Measurements from ENCODE around the gene RASSF5. TPM values are rescaled to one million over a fixed set of nuclear protein-coding genes. Genes with fewer than 3 reads are reported as not detected.

Gene RASSF5
- total and polyA plus RNA-seq, 4 donors: 4.8 to 10.0 (median 5.5) TPM

DNA sequence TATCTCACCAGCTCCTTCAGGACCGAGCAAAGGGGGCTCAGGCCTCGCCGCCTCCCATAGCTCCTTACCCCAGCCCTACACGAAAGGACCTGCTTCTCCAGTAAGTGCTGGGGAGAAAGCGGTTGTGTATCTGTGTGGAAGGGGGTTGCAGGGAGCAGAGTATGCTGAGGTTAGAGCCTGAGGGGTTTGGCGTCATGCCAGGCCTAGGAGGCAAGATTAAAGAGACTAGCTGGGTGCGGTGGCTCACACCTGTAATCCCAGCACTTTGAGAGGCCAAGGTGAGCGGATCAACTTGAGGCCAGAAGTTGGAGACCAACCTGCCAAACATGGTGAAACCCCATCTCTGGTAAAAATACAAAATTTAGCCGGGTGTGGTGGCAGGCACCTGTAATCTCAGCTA lies 14.1 kb upstream of the RASSF5 start:
- Histone ChIP-seq H3K27ac (ENCODE audit: low read depth in 1 of 2, low read length in 2 of 2) (no peak overlapping the region), H3K9ac (ENCODE audit: low read depth in 1 of 2, low read length in 2 of 2) (no peak overlapping the region), H3K4me1 (ENCODE audit: control insufficient read depth in 4 of 4, insufficient read depth in 4 of 4, low read length in 3 of 4) (peaks cover 2 to 22% (median 7%) of the 10 kb centered on the region in 4 donors), H3K9me3 (ENCODE audit: control insufficient read depth in 4 of 4, low read length in 3 of 4) (no peaks in the 10 kb centered on the region), H3K4me3 (ENCODE audit: low read depth in 1 of 3, low read length in 3 of 3) (no peak overlapping the region), H3K27me3 (ENCODE audit: control insufficient read depth in 4 of 4, insufficient read depth in 4 of 4, low read length in 3 of 4) (no peaks in the 10 kb centered on the region), H3K36me3 (ENCODE audit: control insufficient read depth in 4 of 4, insufficient read depth in 3 of 4, low read depth in 1 of 4, low read length in 3 of 4) (no peaks in the 10 kb centered on the region)
- no peak for DNase-seq (ENCODE audit: low spot score)
- no peak for TF ChIP-seq YY1 (IDR thresholded peaks at IDR 0.05)
- TF ChIP-seq, protein P1, sequence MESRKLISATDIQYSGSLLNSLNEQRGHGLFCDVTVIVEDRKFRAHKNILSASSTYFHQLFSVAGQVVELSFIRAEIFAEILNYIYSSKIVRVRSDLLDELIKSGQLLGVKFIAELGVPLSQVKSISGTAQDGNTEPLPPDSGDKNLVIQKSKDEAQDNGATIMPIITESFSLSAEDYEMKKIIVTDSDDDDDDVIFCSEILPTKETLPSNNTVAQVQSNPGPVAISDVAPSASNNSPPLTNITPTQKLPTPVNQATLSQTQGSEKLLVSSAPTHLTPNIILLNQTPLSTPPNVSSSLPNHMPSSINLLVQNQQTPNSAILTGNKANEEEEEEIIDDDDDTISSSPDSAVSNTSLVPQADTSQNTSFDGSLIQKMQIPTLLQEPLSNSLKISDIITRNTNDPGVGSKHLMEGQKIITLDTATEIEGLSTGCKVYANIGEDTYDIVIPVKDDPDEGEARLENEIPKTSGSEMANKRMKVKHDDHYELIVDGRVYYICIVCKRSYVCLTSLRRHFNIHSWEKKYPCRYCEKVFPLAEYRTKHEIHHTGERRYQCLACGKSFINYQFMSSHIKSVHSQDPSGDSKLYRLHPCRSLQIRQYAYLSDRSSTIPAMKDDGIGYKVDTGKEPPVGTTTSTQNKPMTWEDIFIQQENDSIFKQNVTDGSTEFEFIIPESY (IDR thresholded peaks at IDR 0.05): no peak
- TF ChIP-seq SP1 (IDR thresholded peaks at IDR 0.05): no peak
- WGBS: 94% methylated on average over 9 of the region's 9 CpGs

DNA sequence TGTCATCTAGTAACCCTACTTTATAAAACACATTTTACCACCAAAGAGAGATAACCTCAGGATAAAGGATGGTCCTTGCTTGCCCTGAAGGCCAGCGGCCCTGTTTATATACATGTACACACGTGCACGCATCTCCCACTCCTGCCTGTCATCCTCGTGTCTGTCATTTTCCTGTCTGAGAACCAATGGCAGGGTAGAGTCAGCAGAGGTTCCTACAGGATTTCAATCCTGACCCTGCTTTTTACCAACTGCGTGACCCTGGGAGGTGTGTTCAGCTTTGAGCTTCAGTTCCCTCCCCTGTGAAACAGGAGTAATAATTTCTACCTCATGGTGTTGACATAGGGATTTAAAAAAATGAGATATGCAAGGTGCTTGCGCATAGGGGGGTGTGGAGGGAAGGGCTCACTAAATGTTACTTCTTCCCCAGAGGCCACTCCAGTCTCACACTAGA lies 12.3 kb upstream of the RASSF5 start:
- Histone ChIP-seq H3K27ac (ENCODE audit: low read depth in 1 of 2, low read length in 2 of 2) (no peak overlapping the region), H3K9ac (ENCODE audit: low read depth in 1 of 2, low read length in 2 of 2) (no peak overlapping the region), H3K9me3 (ENCODE audit: control insufficient read depth in 4 of 4, low read length in 3 of 4) (no peaks in the 10 kb centered on the region), H3K4me3 (ENCODE audit: low read depth in 1 of 3, low read length in 3 of 3) (no peak overlapping the region), H3K4me1 (ENCODE audit: control insufficient read depth in 4 of 4, insufficient read depth in 4 of 4, low read length in 3 of 4) (peaks cover 1 to 22% (median 5%) of the 10 kb centered on the region in 4 donors), H3K36me3 (ENCODE audit: control insufficient read depth in 4 of 4, insufficient read depth in 3 of 4, low read depth in 1 of 4, low read length in 3 of 4) (no peaks in the 10 kb centered on the region), H3K27me3 (ENCODE audit: control insufficient read depth in 4 of 4, insufficient read depth in 4 of 4, low read length in 3 of 4) (no peaks in the 10 kb centered on the region)
- DNase-seq (ENCODE audit: low spot score): no peak
- TF ChIP-seq YY1 (IDR thresholded peaks at IDR 0.05) (no peak), GABPA (IDR thresholded peaks at IDR 0.05 in 1 of 2, conservative IDR thresholded peaks at IDR 0.05 in 1 of 2) (no peak), RXRA (IDR thresholded peaks at IDR 0.05) (no peak), RAD21 (IDR thresholded peaks at IDR 0.05) (no peak), FOXA2 (IDR thresholded peaks at IDR 0.05) (no peak)
- TF ChIP-seq, protein P2, sequence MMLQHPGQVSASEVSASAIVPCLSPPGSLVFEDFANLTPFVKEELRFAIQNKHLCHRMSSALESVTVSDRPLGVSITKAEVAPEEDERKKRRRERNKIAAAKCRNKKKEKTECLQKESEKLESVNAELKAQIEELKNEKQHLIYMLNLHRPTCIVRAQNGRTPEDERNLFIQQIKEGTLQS (IDR thresholded peaks at IDR 0.05): no peak
- TF ChIP-seq, protein P3, sequence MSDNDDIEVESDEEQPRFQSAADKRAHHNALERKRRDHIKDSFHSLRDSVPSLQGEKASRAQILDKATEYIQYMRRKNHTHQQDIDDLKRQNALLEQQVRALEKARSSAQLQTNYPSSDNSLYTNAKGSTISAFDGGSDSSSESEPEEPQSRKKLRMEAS (IDR thresholded peaks at IDR 0.05): no peak
- WGBS: 81% methylated on average over 6 of the region's 6 CpGs

DNA sequence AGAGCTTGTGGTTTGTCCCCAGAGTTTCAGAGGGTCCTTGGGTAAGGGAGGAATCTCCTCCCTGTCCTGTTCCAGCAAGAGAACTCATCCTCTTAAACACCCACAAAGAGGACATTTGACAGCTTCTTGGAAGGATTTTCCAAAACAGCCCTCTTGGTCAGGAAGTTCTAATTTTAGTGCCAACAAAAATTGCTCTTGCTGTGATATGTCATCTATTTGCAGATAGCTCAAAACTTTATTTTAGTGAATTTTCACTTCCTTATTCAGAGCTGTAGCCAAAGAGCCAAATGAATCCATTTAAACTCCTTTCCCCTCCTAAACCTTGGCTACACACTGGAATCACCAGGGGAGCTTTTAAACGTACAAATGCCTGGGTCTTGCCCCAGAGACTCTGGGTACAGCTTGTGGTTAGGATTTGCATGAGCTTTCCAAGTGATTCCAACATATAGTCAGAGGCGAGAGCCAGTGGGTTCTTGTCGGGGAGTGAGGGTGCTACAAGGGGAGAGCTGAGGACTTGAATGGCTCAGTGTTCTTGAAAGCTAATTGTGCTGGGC lies 11.8 kb upstream of the RASSF5 start:
- no peaks in the 10 kb centered on the region for H3K36me3 ChIP-seq (ENCODE audit: control insufficient read depth in 4 of 4, insufficient read depth in 3 of 4, low read depth in 1 of 4, low read length in 3 of 4)
- H3K4me1 ChIP-seq (ENCODE audit: control insufficient read depth in 4 of 4, insufficient read depth in 4 of 4, low read length in 3 of 4): peaks cover 0 to 17% (median 3%) of the 10 kb centered on the region in 4 donors
- 76% methylated on average over 3 of the region's 3 CpGs for WGBS
- DNase-seq (ENCODE audit: low spot score): no peak
- no peaks in the 10 kb centered on the region for H3K27me3 ChIP-seq (ENCODE audit: control insufficient read depth in 4 of 4, insufficient read depth in 4 of 4, low read length in 3 of 4)
- no peak overlapping the region for H3K9ac ChIP-seq (ENCODE audit: low read depth in 1 of 2, low read length in 2 of 2)
- H3K27ac ChIP-seq (ENCODE audit: low read depth in 1 of 2, low read length in 2 of 2): no peak overlapping the region
- no peak for TF ChIP-seq HNF4A (conservative IDR thresholded peaks at IDR 0.05)
- TF ChIP-seq HNF4G (IDR thresholded peaks at IDR 0.05): no peak
- no peak for TF ChIP-seq JUND (IDR thresholded peaks at IDR 0.05)
- TF ChIP-seq, protein P3 (IDR thresholded peaks at IDR 0.05): no peak
- TF ChIP-seq TAF1 (conservative IDR thresholded peaks at IDR 0.05): no peak
- no peak for TF ChIP-seq SP1 (IDR thresholded peaks at IDR 0.05)
- no peak for TF ChIP-seq FOXA1 (IDR thresholded peaks at IDR 0.05)
- TF ChIP-seq, protein P2 (IDR thresholded peaks at IDR 0.05): no peak
- TF ChIP-seq, protein P4, sequence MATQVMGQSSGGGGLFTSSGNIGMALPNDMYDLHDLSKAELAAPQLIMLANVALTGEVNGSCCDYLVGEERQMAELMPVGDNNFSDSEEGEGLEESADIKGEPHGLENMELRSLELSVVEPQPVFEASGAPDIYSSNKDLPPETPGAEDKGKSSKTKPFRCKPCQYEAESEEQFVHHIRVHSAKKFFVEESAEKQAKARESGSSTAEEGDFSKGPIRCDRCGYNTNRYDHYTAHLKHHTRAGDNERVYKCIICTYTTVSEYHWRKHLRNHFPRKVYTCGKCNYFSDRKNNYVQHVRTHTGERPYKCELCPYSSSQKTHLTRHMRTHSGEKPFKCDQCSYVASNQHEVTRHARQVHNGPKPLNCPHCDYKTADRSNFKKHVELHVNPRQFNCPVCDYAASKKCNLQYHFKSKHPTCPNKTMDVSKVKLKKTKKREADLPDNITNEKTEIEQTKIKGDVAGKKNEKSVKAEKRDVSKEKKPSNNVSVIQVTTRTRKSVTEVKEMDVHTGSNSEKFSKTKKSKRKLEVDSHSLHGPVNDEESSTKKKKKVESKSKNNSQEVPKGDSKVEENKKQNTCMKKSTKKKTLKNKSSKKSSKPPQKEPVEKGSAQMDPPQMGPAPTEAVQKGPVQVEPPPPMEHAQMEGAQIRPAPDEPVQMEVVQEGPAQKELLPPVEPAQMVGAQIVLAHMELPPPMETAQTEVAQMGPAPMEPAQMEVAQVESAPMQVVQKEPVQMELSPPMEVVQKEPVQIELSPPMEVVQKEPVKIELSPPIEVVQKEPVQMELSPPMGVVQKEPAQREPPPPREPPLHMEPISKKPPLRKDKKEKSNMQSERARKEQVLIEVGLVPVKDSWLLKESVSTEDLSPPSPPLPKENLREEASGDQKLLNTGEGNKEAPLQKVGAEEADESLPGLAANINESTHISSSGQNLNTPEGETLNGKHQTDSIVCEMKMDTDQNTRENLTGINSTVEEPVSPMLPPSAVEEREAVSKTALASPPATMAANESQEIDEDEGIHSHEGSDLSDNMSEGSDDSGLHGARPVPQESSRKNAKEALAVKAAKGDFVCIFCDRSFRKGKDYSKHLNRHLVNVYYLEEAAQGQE (IDR thresholded peaks at IDR 0.05): no peak
- TF ChIP-seq, protein P5, sequence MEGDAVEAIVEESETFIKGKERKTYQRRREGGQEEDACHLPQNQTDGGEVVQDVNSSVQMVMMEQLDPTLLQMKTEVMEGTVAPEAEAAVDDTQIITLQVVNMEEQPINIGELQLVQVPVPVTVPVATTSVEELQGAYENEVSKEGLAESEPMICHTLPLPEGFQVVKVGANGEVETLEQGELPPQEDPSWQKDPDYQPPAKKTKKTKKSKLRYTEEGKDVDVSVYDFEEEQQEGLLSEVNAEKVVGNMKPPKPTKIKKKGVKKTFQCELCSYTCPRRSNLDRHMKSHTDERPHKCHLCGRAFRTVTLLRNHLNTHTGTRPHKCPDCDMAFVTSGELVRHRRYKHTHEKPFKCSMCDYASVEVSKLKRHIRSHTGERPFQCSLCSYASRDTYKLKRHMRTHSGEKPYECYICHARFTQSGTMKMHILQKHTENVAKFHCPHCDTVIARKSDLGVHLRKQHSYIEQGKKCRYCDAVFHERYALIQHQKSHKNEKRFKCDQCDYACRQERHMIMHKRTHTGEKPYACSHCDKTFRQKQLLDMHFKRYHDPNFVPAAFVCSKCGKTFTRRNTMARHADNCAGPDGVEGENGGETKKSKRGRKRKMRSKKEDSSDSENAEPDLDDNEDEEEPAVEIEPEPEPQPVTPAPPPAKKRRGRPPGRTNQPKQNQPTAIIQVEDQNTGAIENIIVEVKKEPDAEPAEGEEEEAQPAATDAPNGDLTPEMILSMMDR (IDR thresholded peaks at IDR 0.05; ENCODE audit: low read depth, low read length, missing input control): no peak
- TF ChIP-seq FOXA2 (IDR thresholded peaks at IDR 0.05): no peak
- no peak for TF ChIP-seq EGR1 (IDR thresholded peaks at IDR 0.05; ENCODE audit: low read depth in 2 of 2)
- TF ChIP-seq GABPA (IDR thresholded peaks at IDR 0.05 in 1 of 2, conservative IDR thresholded peaks at IDR 0.05 in 1 of 2): no peak
- H3K4me3 ChIP-seq (ENCODE audit: low read depth in 1 of 3, low read length in 3 of 3): no peak overlapping the region
- no peaks in the 10 kb centered on the region for H3K9me3 ChIP-seq (ENCODE audit: control insufficient read depth in 4 of 4, low read length in 3 of 4)
